SK-N-SH (cell line): ENCODE results near the gene EGLN3. TPM values are rescaled to one million over a fixed set of nuclear protein-coding genes. Genes with fewer than 3 reads are reported as not detected.

Experiments
- CTCF ChIA-PET: fragments of 300-600, 350-600 bp; formaldehyde crosslinking; extraction: SDS; loops from one replicate; lab custom pipeline; 2021; lab: Yijun Ruan, JAX
- POLR2A ChIA-PET: fragments of 350-600 bp; sonication (Branson Sonifier 250); formaldehyde crosslinking; extraction: SDS; loops from one replicate; lab custom pipeline; 2020; ENCODE audit warnings: antibody characterized with exemption, inconsistent platforms; lab: Yijun Ruan, JAX
- DNase-seq: peaks from one replicate; pipeline ENCODE4 v3.0.0; 2012
- H2AFZ ChIP-seq: fragments of 200-600 bp; sonication (generic); 2 replicates; pipeline ENCODE4 v1.8.1; 2016; ENCODE audit warnings: antibody characterized with exemption, mild to moderate bottlenecking, low read depth
- H3F3A ChIP-seq: fragments of 200-600 bp; sonication (generic); replicated peaks from 2 replicates; pipeline ENCODE3; 2016; ENCODE audit warnings: antibody characterized with exemption, mild to moderate bottlenecking; ENCODE audit not compliant: insufficient read depth
- H3K27ac ChIP-seq, 2 experiments: fragments of 200-500 bp in 1 of 2; fragments of 200-600 bp in 1 of 2; sonication (Bioruptor generic) in 1 of 2; sonication (generic), shearing (Covaris generic) in 1 of 2; 2 replicates each; pipeline versions ENCODE4 v1.5.1 to v1.6.1; 2014 to 2016; ENCODE audit warnings: low read depth in 2 of 2, inconsistent platforms in 1 of 2, low read length in 1 of 2, mild to moderate bottlenecking in 1 of 2, mixed read lengths in 1 of 2
- H3K27me3 ChIP-seq: fragments of 200-600 bp; sonication (generic), shearing (Covaris generic); 2 replicates; pipeline ENCODE4 v1.6.1; 2016; ENCODE audit warnings: mixed run types; ENCODE audit not compliant: insufficient read depth
- H3K36me3 ChIP-seq, 2 experiments: fragments of 200-500 bp in 1 of 2; fragments of 200-600 bp in 1 of 2; sonication (Bioruptor generic) in 1 of 2; sonication (generic) in 1 of 2; replicated peaks in 1 of 2; 2 replicates each; pipeline versions ENCODE3 to v1.5.1; 2014 to 2016; ENCODE audit warnings: low read length in 1 of 2, mild to moderate bottlenecking in 1 of 2; ENCODE audit not compliant: insufficient read depth in 2 of 2, control insufficient read depth in 1 of 2
- H3K4me1 ChIP-seq, 2 experiments: fragments of 200-500 bp in 1 of 2; fragments of 200-600 bp in 1 of 2; sonication (Bioruptor generic) in 1 of 2; sonication (generic), shearing (Covaris generic) in 1 of 2; 2 replicates each; pipeline versions ENCODE4 v1.5.1 to v1.6.1; 2014 to 2016; ENCODE audit warnings: low read depth in 1 of 2, low read length in 1 of 2, mixed run types in 1 of 2; ENCODE audit not compliant: insufficient read depth in 2 of 2, control insufficient read depth in 1 of 2
- H3K4me2 ChIP-seq: fragments of 200-600 bp; sonication (generic), shearing (Covaris generic); 2 replicates; pipeline ENCODE4 v1.6.1; 2017; ENCODE audit warnings: mixed run types
- H3K4me3 ChIP-seq, 2 experiments: fragments of 200-500 bp in 1 of 2; fragments of 200-600 bp in 1 of 2; sonication (Bioruptor generic) in 1 of 2; sonication (generic), shearing (Covaris generic) in 1 of 2; 2 replicates each; pipeline versions ENCODE4 v1.5.1 to v1.8.1; 2014 to 2016; ENCODE audit warnings: low read depth in 2 of 2, inconsistent platforms in 1 of 2, low read length in 1 of 2, mild to moderate bottlenecking in 1 of 2, mixed read lengths in 1 of 2, moderate library complexity in 1 of 2
- H3K79me2 ChIP-seq: fragments of 200-600 bp; sonication (generic); 2 replicates; pipeline ENCODE4 v1.8.1; 2017; ENCODE audit warnings: mild to moderate bottlenecking; ENCODE audit not compliant: insufficient read depth
- H3K9ac ChIP-seq: fragments of 200-600 bp; sonication (generic); 2 replicates; pipeline ENCODE4 v1.6.1; 2017; ENCODE audit warnings: mixed run types
- H3K9me2 ChIP-seq: fragments of 200-600 bp; sonication (generic); 2 replicates; pipeline ENCODE4 v1.6.1; 2017; ENCODE audit warnings: mixed run types
- H3K9me3 ChIP-seq: fragments of 200-600 bp; sonication (generic); 2 replicates; pipeline ENCODE4 v1.6.1; 2017; ENCODE audit warnings: mixed run types, mild to moderate bottlenecking, moderate library complexity
- H4K20me1 ChIP-seq: fragments of 200-600 bp; sonication (generic); 2 replicates; pipeline ENCODE4 v1.6.1; 2017; ENCODE audit warnings: mild to moderate bottlenecking, mixed run types; ENCODE audit not compliant: insufficient read depth
- ELF1 ChIP-seq: IDR thresholded peaks from 2 replicates; pipeline ENCODE4 v1.4.0; 2012
- FOXJ3 ChIP-seq: sonication (generic); formaldehyde crosslinking; IDR thresholded peaks from 2 replicates; pipeline ENCODE4 v1.5.1; 2020; ENCODE audit warnings: mild to moderate bottlenecking, missing genetic modification reagents
- JUND ChIP-seq: IDR thresholded peaks from 2 replicates; pipeline ENCODE4 v1.4.0; 2012
- MAX ChIP-seq: IDR thresholded peaks from 2 replicates; pipeline ENCODE4 v1.4.0; 2012; ENCODE audit warnings: low read depth
- MEF2A ChIP-seq: IDR thresholded peaks from 2 replicates; pipeline ENCODE4 v1.4.0; 2012; ENCODE audit warnings: low read depth, borderline replicate concordance
- MXI1 ChIP-seq: IDR thresholded peaks from 2 replicates; pipeline ENCODE4 v1.6.1; 2012; ENCODE audit warnings: mild to moderate bottlenecking, low read depth, low read length, improper control_type of control experiment
- NFIC ChIP-seq: IDR thresholded peaks from 2 replicates; pipeline ENCODE4 v1.4.0; 2012; ENCODE audit warnings: borderline replicate concordance
- PBX3 ChIP-seq: IDR thresholded peaks from 2 replicates; pipeline ENCODE4; 2012
- POLR2AphosphoS5 ChIP-seq: IDR thresholded peaks from 2 replicates; pipeline ENCODE4 v1.6.1; 2012; ENCODE audit warnings: low read depth, low read length
- RAD21 ChIP-seq: IDR thresholded peaks from 2 replicates; pipeline ENCODE4 v1.6.1; 2012; ENCODE audit warnings: mild to moderate bottlenecking, low read length
- RFX5 ChIP-seq: IDR thresholded peaks from 2 replicates; pipeline ENCODE4 v1.6.1; 2012; ENCODE audit warnings: mild to moderate bottlenecking, improper control_type of control experiment, low read length
- RXRA ChIP-seq: IDR thresholded peaks from 2 replicates; pipeline ENCODE4 v1.4.0; 2012; ENCODE audit warnings: low read depth, mild to moderate bottlenecking, borderline replicate concordance
- SIN3A ChIP-seq: IDR thresholded peaks from 2 replicates; pipeline ENCODE4 v1.6.1; 2012; ENCODE audit warnings: low read depth, mild to moderate bottlenecking, low read length, moderate library complexity, borderline replicate concordance
- TAF1 ChIP-seq: IDR thresholded peaks from 2 replicates; pipeline ENCODE4 v1.6.1; 2012; ENCODE audit warnings: low read depth, mild to moderate bottlenecking, low read length, moderate library complexity, borderline replicate concordance
- TCF12 ChIP-seq: IDR thresholded peaks from 2 replicates; pipeline ENCODE4 v1.4.0; 2012
- USF2 ChIP-seq: fragments of 150-350 bp; IDR thresholded peaks from 2 replicates; pipeline ENCODE4 v1.6.1; 2017; ENCODE audit warnings: antibody characterized with exemption, low read length, low read depth, borderline replicate concordance
- YY1 ChIP-seq: IDR thresholded peaks from 2 replicates; pipeline ENCODE4 v1.4.0; 2012; ENCODE audit warnings: low read depth, mild to moderate bottlenecking
- ZBTB33 ChIP-seq: IDR thresholded peaks from 2 replicates; pipeline ENCODE4 v1.4.0; 2012; ENCODE audit warnings: low read depth, borderline replicate concordance
- WGBS: methylation state at CpG from one replicate; pipeline ENCODE4 v1.1.6; 2017; ENCODE audit warnings: low lambda C conversion rate; 5-methylcytosine and 5-hydroxymethylcytosine counted together
- polyA plus RNA-seq, 3 experiments: library from polyadenylated mRNA; depleted of rRNA; stranded (reverse); fragments of >200 nt; gene quantifications; 2 replicates each; pipeline ENCODE4 v1.2.3, GENCODE V29; 2012

EGLN3 gene
- polyA plus RNA-seq, 1 of the 3 experiments (the other 2 are of a cell fraction), result 0.31 TPM

- H3K27ac ChIP-seq, result no peak overlapping the region
- H3K79me2 ChIP-seq, result no peaks in the 10 kb centered on the region
- DNase-seq, result no peak
- POLR2A ChIA-PET, result no interaction called here
- H2AFZ ChIP-seq, result no peak overlapping the region
- H3K4me2 ChIP-seq, result no peak overlapping the region
- 55% methylated on average over 1 of the region's 1 CpG for WGBS
- no peak overlapping the region for H3K9ac ChIP-seq
- no peak overlapping the region for H3K4me3 ChIP-seq
- no peaks in the 10 kb centered on the region for H3K9me2 ChIP-seq
- H3K27me3 ChIP-seq, result no peaks in the 10 kb centered on the region; the same call in 1 of the 2 replicates
- no peaks in the 10 kb centered on the region for H3K36me3 ChIP-seq
- H4K20me1 ChIP-seq, result no peaks in the 10 kb centered on the region
- no peak for TF ChIP-seq MEF2A
- no peak for TF ChIP-seq JUND
- no peak for TF ChIP-seq USF2
- no peak for TF ChIP-seq ELF1
- no peak for TF ChIP-seq TAF1
- no peak for TF ChIP-seq NFIC
- TF ChIP-seq YY1, result no peak
- no peak for TF ChIP-seq PBX3
- CTCF ChIA-PET, result interaction anchor here (1.2 kb wide), 1 partner anchor 91 kb away, joined by 3 read pairs; no protein-coding TSS in a partner anchor
- no peaks in the 10 kb centered on the region; a peak in 1 of 4 replicates for H3K4me1 ChIP-seq
- H3K9me3 ChIP-seq, result no peaks in the 10 kb centered on the region; the same call in 1 of the 2 replicates
- H3F3A ChIP-seq, result no peaks in the 10 kb centered on the region
These were observed 17.8 kb upstream of the EGLN3 start for GRCh38 chr14:33968722-33969121.

GRCh38 chr14:33967138-33967537 lies 16.3 kb upstream of the EGLN3 start:
- Histone ChIP-seq H3K79me2 (no peaks in the 10 kb centered on the region), H3K9ac (no peak overlapping the region), H3K4me2 (no peak overlapping the region), H3K27me3 (no peaks in the 10 kb centered on the region; the same call in 1 of the 2 replicates), H3K4me3 (no peak overlapping the region), H3K36me3 (no peaks in the 10 kb centered on the region), H3F3A (no peaks in the 10 kb centered on the region), H3K27ac (no peak overlapping the region), H3K9me3 (no peaks in the 10 kb centered on the region; the same call in 1 of the 2 replicates), H2AFZ (no peak overlapping the region), H3K4me1 (no peaks in the 10 kb centered on the region), H3K9me2 (no peaks in the 10 kb centered on the region), H4K20me1 (no peaks in the 10 kb centered on the region)
- CTCF ChIA-PET, result no interaction called here
- TF ChIP-seq MXI1, result no peak
- no peak for TF ChIP-seq FOXJ3 (CRISPR knock-in tag)
- TF ChIP-seq JUND, result no peak
- TF ChIP-seq SIN3A, result no peak
- no peak for TF ChIP-seq USF2
- TF ChIP-seq RAD21, result no peak
- no peak for TF ChIP-seq TCF12
- no peak for TF ChIP-seq PBX3
- TF ChIP-seq RXRA, result no peak
- no peak for TF ChIP-seq MAX
- TF ChIP-seq ZBTB33, result no peak
- TF ChIP-seq RFX5, result no peak
- TF ChIP-seq YY1, result no peak
- TF ChIP-seq POLR2AphosphoS5, result no peak
- WGBS, result 51% methylated on average over 3 of the region's 4 CpGs
- POLR2A ChIA-PET, result no interaction called here
- DNase-seq, result no peak
